HG02623 (cell line): ENCODE data around the gene TIMM44.
"Not testable (repeated sequence)": the region's sequence is repeated elsewhere in the genome, so short reads cannot be mapped to it uniquely, and the experiment has no call there.

Experiments
- ATAC-seq: cut with Tn5 transposase; IDR thresholded peaks from one replicate; pipeline ENCODE4 v1.9.1; 2021; ENCODE audit warnings: moderate library complexity; ENCODE audit not compliant: unreplicated experiment

TIMM44 gene

GRCh38 chr19:7902796-7903243 lies 40.6 kb downstream of the TIMM44 start:
- no peak for ATAC-seq

- ATAC-seq, result no peak
Observed at GRCh38 chr19:7901337-7901736, 42.1 kb downstream of the TIMM44 start.

- no peak for ATAC-seq
Observed at GRCh38 chr19:7900931-7901330, 42.5 kb downstream of the TIMM44 start.

GRCh38 chr19:7900401-7900870 lies 43.0 kb downstream of the TIMM44 start:
- no peak for ATAC-seq

GRCh38 chr19:7899751-7900378 lies 43.6 kb downstream of the TIMM44 start:
- no peak for ATAC-seq

- ATAC-seq, result no peak
Observed at GRCh38 chr19:7898967-7899366, 44.5 kb downstream of the TIMM44 start.

- no peak for ATAC-seq
Observed at GRCh38 chr19:7897292-7897691, 46.2 kb downstream of the TIMM44 start.

- ATAC-seq, result no peak
Observed at GRCh38 chr19:7895565-7895964, 47.9 kb downstream of the TIMM44 start.

- ATAC-seq, result no peak
Observed at GRCh38 chr19:7894612-7895309, 48.7 kb downstream of the TIMM44 start.

GRCh38 chr19:7893362-7894101 lies 49.9 kb downstream of the TIMM44 start:
- not testable (repeated sequence) for ATAC-seq

- ATAC-seq, result no peak
Observed at GRCh38 chr19:7888826-7889217, 54.6 kb downstream of the TIMM44 start.

GRCh38 chr19:7888145-7888825 lies 55.2 kb downstream of the TIMM44 start, which contains the start of gene LRRC8E:
Gene LRRC8E (plus strand): TSS chr19:7888510. CDS start chr19:7895604, 7,094 bp downstream.
- ATAC-seq, result no peak

- ATAC-seq, result no peak
Observed at GRCh38 chr19:7887408-7888144, 55.9 kb downstream of the TIMM44 start.

- ATAC-seq, result no peak
Observed at GRCh38 chr19:7885818-7886217, 57.6 kb downstream of the TIMM44 start.

- no peak for ATAC-seq
Observed at GRCh38 chr19:7883796-7884570, 59.5 kb downstream of the TIMM44 start.

GRCh38 chr19:7883105-7883504 lies 60.4 kb downstream of the TIMM44 start:
- no peak for ATAC-seq

GRCh38 chr19:7881910-7882309 lies 61.6 kb downstream of the TIMM44 start:
- ATAC-seq, result no peak

- no peak for ATAC-seq
Observed at GRCh38 chr19:7879836-7880235, 63.6 kb downstream of the TIMM44 start.

- ATAC-seq, result no peak
Observed at GRCh38 chr19:7879111-7879807, 64.2 kb downstream of the TIMM44 start.
